Astrocyte of the spinal cord (primary cell): ENCODE results near the gene CDK13.

Experiments used
- DNase-seq: peaks from one replicate; pipeline ENCODE4 v3.0.0; 2011; ENCODE audit warnings: low read depth, low spot score
- H3K4me3 ChIP-seq: 2 replicates; pipeline ENCODE4 v1.5.1; 2011; ENCODE audit warnings: low read depth, mild to moderate bottlenecking, low read length, moderate library complexity
- CTCF ChIP-seq: IDR thresholded peaks from 2 replicates; pipeline ENCODE4 v1.5.1; 2012; ENCODE audit warnings: low read depth, mild to moderate bottlenecking, low read length, inconsistent platforms
- in situ Hi-C: cut with HindIII; loops from 2 replicates; pipeline ENCODE4 v1.10.0; 2017; ENCODE audit warnings: low sequenced_read_pairs

Gene CDK13

GRCh38 chr7:39926111-39926510 lies 23.9 kb upstream of the CDK13 start:
- DNase-seq: no peak
- TF ChIP-seq CTCF: no peak
- in situ Hi-C loops: no loop called here
- no peak overlapping the region for H3K4me3 ChIP-seq

- no peak overlapping the region for H3K4me3 ChIP-seq
- in situ Hi-C loops: no loop called here
- no peak for TF ChIP-seq CTCF
- no peak for DNase-seq
Observed at GRCh38 chr7:39927018-39927417, 23.0 kb upstream of the CDK13 start.

- no peak for TF ChIP-seq CTCF
- H3K4me3 ChIP-seq: no peak overlapping the region
- DNase-seq: no peak
- in situ Hi-C loops: no loop called here
Observed at GRCh38 chr7:39934132-39934531, 15.9 kb upstream of the CDK13 start.

- no peak overlapping the region for H3K4me3 ChIP-seq
- DNase-seq: no peak
- in situ Hi-C loops: no loop called here
- no peak for TF ChIP-seq CTCF
Observed at GRCh38 chr7:39936761-39937160, 13.3 kb upstream of the CDK13 start.

GRCh38 chr7:39937366-39938153 lies 12.5 kb upstream of the CDK13 start:
- no peak for TF ChIP-seq CTCF
- in situ Hi-C loops: no loop called here
- no peak for DNase-seq
- no peak overlapping the region for H3K4me3 ChIP-seq

- no peak for DNase-seq
- in situ Hi-C loops: no loop called here
- TF ChIP-seq CTCF: no peak
- H3K4me3 ChIP-seq: no peak overlapping the region
Observed at GRCh38 chr7:39942883-39943282, 7.2 kb upstream of the CDK13 start.
